HG02588 (cell line): ENCODE measurements around the gene PCDHB12.
"Not testable (repeated sequence)": the region's sequence is repeated elsewhere in the genome, so short reads cannot be mapped to it uniquely, and the experiment has no call there.

Source experiments
- ATAC-seq: cut with Tn5 transposase; IDR thresholded peaks from one replicate; pipeline ENCODE4 v1.9.1; 2021; ENCODE audit warnings: mild to moderate bottlenecking, moderate library complexity; ENCODE audit not compliant: unreplicated experiment

PCDHB12 gene

DNA sequence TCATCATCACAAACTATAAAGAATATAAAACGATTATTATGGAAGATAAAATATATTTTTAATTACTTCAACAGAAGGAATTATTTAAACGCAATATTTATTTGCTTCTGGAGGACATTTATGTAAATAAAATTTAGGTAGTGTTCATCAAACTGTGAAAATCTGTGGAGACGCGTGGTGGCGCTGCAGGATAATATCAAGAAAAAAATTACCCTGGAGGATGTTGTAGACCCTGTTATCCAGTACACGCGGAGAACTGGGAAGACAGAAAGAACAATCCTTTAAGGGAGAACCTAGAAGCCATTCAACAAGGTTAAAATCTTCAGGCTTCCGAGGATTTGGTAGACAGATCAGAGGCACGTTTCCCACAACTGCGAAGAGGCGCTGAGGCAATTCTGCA is at the start of gene PCDHB12:
Gene PCDHB12 (plus strand): TSS at position 242 of the 400 bp plus-strand sequence. CDS start 189 bp downstream, outside the sequence.
- ATAC-seq = no peak

DNA sequence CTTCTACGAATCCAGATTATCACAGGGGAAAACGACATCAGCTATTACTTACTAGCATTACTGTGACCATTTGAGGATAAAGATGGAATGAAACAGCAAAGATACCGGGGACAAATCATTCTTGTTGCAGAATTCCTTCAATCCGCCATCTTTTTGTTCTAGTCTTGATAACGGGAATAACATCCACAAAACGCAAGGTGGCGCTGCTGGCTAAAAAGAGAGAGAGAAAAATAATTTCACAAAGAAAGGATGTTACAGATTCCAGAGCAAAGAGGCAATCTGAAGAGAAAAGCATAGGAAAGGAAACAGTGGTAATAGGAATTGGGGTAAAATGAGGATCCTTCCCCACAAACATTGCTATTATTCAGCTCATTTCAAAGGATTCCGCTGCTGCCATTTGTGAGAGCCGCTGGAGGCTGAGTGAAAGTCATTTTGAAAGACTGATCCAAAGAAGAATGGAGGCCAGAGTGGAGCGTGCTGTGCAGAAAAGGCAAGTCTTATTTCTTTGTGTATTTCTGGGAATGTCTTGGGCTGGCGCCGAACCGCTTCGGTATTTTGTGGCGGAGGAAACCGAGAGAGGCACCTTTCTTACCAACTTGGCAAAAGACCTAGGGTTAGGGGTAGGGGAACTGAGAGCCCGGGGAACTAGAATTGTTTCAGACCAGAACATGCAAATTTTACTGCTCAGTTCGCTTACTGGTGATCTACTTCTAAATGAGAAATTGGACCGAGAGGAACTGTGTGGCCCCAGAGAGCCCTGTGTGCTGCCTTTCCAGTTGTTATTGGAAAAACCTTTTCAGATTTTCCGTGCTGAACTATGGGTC is 35.9 kb upstream of the PCDHB12 start, which contains the start of gene PCDHB7:
Gene PCDHB7 (plus strand): TSS at position 264 of the 824 bp plus-strand sequence. CDS start 192 bp downstream, at position 456.
- ATAC-seq = no peak

DNA sequence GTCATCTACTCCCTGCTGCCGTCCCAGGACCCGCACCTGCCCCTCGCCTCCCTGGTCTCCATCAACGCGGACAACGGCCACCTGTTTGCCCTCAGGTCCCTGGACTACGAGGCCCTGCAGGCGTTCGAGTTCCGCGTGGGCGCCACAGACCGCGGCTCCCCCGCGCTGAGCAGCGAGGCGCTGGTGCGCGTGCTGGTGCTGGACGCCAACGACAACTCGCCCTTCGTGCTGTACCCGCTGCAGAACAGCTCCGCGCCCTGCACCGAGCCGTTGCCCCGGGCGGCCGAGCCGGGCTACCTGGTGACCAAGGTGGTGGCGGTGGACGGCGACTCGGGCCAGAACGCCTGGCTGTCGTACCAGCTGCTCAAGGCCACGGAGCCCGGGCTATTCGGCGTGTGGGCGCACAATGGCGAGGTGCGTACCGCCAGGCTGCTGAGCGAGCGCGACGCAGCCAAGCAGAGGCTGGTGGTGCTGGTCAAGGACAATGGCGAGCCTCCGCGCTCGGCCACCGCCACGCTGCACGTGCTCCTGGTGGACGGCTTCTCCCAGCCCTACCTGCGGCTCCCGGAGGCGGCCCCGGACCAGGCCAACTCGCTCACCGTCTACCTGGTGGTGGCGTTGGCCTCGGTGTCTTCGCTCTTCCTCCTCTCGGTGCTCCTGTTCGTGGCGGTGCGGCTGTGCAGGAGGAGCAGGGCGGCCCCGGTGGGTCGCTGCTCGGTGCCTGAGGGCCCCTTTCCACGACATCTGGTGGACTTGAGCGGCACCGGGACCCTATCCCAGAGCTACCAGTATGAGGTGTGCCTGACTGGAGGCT is 34.0 kb upstream of the PCDHB12 start:
- not testable (repeated sequence) for ATAC-seq

DNA sequence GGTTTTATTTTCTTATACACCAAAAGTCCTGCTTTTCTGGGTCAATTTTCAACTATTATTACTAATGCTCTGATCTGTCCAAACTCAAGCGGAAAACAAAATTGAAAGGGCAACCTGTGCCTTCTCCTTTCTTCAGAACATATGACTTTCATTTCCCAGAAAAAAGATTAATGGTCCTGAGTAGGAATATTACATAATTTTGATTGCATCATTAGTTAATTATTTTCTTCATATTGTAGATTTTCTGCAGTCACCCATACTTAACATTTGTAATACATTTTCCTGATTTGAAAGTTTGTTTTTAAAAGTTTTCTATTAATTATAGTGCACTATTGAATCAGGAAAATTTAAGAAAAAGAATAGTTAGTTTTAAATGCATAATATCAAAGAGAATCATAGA is 32.6 kb upstream of the PCDHB12 start:
- no peak for ATAC-seq

DNA sequence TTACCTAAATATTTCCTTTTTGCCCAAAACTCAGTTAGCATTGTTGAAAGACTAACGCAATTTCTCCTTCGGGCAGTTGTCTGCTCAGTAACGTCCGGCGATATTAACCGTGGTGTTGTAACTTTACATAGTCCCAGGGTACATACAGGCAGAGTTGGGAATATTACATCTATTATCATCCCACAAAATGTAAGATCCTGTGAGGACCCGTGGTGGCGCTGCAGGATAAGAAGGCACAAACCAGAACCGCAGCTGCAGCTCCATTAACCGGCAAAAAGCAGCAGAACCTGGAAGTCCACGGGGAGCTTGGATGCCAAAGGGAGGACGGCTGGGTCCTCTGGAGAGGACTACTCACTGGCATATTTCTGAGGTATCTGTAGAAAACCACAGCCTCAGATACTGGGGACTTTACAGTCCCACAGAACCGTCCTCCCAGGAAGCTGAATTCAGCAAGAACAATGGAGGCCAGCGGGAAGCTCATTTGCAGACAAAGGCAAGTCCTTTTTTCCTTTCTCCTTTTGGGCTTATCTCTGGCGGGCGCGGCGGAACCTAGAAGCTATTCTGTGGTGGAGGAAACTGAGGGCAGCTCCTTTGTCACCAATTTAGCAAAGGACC is 30.8 kb upstream of the PCDHB12 start, which contains the start of gene PCDHB8:
Gene PCDHB8 (plus strand): TSS at position 214 of the 615 bp plus-strand sequence. CDS start 245 bp downstream, at position 459.
- ATAC-seq = not testable (repeated sequence)

DNA sequence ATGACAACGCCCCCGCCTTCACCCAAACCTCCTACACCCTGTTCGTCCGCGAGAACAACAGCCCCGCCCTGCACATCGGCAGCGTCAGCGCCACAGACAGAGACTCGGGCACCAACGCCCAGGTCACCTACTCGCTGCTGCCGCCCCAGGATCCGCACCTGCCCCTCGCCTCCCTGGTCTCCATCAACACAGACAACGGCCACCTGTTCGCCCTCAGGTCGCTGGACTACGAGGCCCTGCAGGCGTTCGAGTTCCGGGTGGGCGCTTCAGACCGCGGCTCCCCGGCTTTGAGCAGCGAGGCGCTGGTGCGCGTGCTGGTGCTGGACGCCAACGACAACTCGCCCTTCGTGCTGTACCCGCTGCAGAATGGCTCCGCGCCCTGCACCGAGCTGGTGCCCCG is 29.1 kb upstream of the PCDHB12 start:
- ATAC-seq = not testable (repeated sequence)

DNA sequence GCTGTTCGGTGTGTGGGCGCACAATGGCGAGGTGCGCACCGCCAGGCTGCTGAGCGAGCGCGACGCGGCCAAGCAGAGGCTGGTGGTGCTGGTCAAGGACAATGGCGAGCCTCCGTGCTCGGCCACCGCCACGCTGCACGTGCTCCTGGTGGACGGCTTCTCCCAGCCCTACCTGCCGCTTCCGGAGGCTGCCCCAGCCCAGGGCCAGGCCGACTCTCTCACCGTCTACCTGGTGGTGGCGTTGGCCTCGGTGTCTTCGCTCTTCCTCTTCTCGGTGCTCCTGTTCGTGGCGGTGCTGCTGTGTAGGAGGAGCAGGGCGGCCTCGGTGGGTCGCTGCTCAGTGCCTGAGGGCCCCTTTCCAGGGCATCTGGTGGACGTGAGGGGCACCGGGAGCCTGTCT is 28.6 kb upstream of the PCDHB12 start:
- ATAC-seq = not testable (repeated sequence)

DNA sequence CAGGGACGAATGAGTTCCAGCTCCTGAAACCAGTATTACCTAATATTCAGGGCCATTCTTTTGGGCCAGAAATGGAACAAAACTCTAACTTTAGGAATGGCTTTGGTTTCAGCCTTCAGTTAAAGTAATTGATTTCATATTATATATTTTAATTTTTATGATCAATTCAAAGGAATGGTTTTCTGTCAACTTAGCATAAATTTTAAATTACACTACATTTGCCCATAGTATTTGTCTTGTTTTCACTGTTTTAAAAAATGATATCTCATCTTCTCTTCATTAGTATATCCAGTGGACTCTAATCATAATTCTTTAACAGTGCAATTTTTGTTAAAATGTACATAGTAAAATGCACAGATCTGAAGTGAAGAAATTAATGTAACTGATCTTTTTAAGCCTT is 28.2 kb upstream of the PCDHB12 start:
- ATAC-seq = no peak

DNA sequence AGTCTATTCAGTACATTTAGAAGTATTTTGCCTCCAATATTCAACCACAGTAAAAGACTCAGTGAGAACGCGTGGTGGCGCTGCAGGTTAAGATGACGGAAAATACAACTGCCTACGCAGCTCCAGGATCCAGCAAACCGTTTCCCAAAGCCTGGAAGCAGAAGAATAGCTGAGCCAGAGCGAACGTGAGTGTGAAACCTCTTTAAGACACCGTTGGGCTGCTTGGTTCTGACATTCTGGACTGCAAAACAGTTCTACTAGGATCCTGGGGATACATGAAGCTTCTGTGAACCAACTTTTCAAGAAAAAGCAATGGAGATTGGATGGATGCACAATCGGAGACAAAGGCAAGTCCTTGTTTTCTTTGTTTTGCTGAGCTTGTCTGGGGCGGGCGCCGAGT is 26.3 kb upstream of the PCDHB12 start, which contains the start of gene PCDHB16:
Gene PCDHB16 (plus strand): TSS at position 140 of the 400 bp plus-strand sequence. CDS start 173 bp downstream, at position 313.
- ATAC-seq = no peak

DNA sequence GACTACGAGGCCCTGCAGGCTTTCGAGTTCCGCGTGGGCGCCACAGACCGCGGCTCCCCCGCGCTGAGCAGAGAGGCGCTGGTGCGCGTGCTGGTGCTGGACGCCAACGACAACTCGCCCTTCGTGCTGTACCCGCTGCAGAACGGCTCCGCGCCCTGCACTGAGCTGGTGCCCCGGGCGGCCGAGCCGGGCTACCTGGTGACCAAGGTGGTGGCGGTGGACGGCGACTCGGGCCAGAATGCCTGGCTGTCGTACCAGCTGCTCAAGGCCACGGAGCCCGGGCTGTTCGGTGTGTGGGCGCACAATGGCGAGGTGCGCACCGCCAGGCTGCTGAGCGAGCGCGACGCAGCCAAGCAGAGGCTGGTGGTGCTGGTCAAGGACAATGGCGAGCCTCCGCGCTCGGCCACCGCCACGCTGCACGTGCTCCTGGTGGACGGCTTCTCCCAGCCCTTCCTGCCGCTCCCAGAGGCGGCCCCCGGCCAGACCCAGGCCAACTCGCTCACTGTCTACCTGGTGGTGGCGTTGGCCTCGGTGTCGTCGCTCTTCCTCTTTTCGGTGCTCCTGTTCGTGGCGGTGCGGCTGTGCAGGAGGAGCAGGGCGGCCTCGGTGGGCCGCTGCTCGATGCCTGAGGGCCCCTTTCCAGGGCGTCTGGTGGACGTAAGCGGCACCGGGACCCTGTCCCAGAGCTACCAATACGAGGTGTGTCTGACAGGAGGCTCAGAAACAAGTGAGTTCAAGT is 24.2 kb upstream of the PCDHB12 start:
- ATAC-seq = not testable (repeated sequence)

DNA sequence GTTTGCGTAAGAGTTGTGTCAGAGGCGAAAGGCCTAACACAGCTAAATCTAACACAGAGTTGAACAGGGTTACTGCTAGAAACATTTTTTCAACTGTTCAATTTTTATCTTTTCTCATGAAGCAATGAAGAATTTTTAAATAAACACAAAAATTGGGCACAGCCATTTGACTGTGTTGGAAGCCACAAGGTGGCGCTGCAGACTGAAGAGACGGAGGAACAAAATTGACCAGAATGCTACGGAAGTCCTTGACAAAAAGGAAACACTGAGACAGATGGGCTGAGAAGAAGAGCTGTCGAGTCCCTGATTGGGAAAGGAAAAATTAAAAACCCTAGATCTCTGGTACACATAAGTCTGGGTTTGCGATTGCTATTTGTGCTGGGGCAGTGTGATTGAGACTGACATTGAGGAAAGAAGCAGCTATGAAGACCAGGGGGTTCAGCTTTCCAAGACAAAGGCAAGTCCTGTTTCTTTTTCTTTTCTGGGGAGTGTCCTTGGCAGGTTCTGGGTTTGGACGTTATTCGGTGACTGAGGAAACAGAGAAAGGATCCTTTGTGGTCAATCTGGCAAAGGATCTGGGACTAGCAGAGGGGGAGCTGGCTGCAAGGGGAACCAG is 21.5 kb upstream of the PCDHB12 start, which contains the start of gene PCDHB9:
Gene PCDHB9 (plus strand): TSS at position 265 of the 616 bp plus-strand sequence. CDS start 158 bp downstream, at position 423.
- no peak for ATAC-seq

DNA sequence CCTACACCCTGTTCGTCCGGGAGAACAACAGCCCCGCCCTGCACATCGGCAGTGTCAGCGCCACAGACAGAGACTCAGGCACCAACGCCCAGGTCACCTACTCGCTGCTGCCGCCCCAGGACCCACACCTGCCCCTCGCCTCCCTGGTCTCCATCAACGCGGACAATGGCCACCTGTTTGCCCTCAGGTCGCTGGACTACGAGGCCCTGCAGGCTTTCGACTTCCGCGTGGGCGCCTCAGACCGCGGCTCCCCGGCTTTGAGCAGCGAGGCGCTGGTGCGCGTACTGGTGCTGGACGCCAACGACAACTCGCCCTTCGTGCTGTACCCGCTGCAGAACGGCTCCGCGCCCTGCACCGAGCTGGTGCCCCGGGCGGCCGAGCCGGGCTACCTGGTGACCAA is 19.8 kb upstream of the PCDHB12 start:
- ATAC-seq = not testable (repeated sequence)

DNA sequence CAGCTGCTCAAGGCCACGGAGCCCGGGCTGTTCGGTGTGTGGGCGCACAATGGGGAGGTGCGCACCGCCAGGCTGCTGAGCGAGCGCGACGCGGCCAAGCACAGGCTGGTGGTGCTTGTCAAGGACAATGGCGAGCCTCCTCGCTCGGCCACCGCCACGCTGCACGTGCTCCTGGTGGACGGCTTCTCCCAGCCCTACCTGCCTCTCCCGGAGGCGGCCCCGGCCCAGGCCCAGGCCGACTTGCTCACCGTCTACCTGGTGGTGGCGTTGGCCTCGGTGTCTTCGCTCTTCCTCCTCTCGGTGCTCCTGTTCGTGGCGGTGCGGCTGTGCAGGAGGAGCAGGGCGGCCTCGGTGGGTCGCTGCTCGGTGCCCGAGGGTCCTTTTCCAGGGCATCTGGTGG is 19.4 kb upstream of the PCDHB12 start:
- not testable (repeated sequence) for ATAC-seq

DNA sequence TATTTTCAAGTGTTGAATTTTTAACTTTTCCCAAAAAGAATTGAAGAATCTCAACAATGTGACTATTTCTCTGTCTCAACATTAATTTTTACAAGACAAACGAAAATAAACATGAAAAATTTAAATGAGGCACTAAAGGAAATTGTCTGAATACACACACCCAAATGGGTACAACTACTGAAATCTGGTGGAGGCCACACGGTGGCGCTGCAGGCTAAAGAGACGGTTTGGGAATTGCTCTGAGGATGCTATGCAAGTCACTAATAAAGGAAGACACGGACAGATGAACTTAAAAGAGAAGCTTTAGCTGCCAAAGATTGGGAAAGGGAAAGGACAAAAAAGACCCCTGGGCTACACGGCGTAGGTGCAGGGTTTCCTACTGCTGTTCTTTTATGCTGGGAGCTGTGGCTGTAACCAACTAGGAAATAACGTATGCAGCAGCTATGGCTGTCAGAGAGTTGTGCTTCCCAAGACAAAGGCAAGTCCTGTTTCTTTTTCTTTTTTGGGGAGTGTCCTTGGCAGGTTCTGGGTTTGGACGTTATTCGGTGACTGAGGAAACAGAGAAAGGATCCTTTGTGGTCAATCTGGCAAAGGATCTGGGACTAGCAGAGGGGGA is 16.3 kb upstream of the PCDHB12 start, which contains the start of gene PCDHB10:
Gene PCDHB10 (plus strand): TSS at position 244 of the 616 bp plus-strand sequence. CDS start 200 bp downstream, at position 444.
- no peak for ATAC-seq

DNA sequence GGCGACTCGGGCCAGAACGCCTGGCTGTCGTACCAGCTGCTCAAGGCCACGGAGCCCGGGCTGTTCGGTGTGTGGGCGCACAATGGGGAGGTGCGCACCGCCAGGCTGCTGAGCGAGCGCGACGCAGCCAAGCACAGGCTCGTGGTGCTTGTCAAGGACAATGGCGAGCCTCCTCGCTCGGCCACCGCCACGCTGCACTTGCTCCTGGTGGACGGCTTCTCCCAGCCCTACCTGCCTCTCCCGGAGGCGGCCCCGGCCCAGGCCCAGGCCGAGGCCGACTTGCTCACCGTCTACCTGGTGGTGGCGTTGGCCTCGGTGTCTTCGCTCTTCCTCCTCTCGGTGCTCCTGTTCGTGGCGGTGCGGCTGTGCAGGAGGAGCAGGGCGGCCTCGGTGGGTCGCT is 14.2 kb upstream of the PCDHB12 start:
- not testable (repeated sequence) for ATAC-seq

DNA sequence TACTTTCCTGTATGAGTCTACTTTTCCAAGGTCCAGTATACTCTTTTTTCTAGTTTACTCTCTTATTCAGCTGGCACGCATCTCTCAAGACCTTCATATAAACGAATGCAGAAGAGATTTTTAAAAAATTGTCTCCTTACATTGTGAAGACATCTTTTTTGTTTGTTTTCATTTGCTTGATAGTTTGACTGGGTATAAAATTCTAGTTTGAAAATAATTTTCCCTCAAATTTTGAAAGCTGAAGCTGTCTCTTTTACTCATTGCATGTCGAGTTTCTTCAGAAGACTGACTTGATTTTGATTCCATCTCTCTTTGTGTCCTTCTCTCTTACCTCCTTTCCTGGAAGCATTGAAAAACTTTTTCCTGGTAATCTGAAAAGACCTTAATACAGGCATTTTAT is 12.2 kb upstream of the PCDHB12 start:
- ATAC-seq = no peak

DNA sequence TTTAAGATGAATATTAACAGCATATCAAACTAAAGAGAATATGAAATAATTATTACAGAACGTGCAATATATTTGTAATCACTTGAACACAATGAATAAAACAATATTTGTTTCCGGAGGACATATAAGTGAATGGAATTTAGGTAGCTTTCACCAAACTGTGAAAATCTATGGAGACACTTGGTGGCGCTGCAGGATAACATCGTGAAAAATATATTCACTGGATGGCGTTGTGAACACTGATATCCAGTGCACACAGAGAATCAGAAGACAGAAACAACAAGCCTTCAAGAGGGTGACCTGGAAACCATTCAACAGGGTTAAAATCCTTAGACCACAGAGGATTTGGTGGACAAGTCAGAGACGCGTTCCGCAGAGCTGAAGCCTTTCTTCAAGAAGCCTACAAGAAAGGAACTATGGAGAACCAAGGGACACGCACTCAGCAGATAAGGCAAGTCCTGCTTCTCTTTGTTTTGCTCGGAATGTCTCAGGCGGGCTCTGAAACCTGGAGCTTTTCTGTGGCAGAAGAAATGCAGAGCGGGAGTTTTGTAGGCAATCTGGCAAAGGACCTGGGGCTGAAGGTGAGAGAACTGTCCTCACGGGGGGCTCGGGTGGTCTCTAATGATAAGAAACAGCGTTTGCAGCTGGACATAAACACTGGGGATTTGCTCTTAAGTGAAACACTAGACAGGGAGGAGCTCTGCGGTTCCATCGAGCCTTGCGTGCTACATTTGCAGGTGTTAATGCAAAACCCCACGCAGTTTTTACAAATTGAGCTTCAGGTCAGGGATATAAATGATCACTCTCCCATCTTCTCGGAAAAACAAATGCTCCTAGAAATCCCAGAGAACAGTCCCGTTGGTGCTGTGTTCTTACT is 8.9 kb upstream of the PCDHB12 start, which contains the start of gene PCDHB11:
Gene PCDHB11 (plus strand): TSS at position 269 of the 877 bp plus-strand sequence. CDS start 148 bp downstream, at position 417.
- ATAC-seq = no peak

DNA sequence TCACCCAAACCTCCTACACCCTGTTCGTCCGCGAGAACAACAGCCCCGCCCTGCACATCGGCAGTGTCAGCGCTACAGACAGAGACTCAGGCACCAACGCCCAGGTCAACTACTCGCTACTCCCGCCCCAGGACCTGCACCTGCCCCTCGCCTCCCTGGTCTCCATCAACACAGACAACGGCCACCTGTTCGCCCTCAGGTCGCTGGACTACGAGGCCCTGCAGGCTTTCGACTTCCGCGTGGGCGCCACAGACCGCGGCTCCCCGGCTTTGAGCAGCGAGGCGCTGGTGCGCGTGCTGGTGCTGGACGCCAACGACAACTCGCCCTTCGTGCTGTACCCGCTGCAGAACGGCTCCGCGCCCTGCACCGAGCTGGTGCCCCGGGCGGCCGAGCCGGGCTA is 7.4 kb upstream of the PCDHB12 start:
- not testable (repeated sequence) for ATAC-seq
